ENCODE results near the gene NUP62.
"Not testable (repeated sequence)": the region's sequence is repeated elsewhere in the genome, so short reads cannot be mapped to it uniquely, and the experiment has no call there.

The NUP62 gene

DNA sequence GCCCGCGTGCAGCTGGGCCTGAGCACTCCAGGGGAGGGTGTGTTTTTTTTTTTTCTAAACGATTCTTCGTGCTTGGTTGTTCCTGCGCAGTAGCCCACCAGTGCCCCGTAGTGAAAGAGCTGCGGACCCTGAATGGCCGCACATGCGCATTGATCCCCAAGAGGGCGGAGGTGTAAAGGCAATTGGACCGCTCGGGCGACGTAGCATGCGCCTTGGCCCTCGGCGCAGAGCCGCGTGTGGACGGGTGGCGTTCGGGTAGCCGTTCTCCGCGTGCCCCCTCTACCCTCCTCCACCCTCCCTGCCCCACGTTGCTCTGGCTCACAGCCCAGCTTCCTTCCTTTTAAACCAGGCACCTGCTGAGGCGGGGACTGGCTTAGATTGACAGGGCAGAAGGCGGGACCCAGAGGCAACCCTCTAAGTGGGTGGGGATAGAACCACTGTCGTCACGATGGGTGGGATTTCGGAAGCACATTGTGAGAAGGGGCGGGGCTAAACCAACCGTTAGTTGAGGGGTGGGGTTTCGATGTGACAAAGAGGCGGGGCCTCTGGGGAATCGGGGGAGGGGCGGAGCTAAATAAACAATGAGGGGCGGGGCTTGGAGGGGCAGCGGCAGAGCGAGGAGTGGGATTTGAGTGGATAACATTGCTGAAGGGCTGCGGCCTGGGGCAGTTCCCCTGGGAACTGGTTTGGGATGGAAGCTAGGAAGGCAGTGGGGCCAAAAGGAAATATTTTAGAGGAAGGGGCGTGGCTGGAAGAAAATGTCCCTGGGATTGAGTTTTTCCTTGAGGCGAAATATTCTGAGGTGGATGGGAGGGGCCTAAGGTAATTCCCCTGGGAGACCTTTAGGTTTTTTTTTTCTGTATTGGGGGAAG is 543 bp upstream of the NUP62 start:
- FAIRE-seq (peak; percentile 98), DNase-seq (ENCODE audit: extremely low spot score, insufficient read length, low read depth) (peak; percentile 89)

DNA sequence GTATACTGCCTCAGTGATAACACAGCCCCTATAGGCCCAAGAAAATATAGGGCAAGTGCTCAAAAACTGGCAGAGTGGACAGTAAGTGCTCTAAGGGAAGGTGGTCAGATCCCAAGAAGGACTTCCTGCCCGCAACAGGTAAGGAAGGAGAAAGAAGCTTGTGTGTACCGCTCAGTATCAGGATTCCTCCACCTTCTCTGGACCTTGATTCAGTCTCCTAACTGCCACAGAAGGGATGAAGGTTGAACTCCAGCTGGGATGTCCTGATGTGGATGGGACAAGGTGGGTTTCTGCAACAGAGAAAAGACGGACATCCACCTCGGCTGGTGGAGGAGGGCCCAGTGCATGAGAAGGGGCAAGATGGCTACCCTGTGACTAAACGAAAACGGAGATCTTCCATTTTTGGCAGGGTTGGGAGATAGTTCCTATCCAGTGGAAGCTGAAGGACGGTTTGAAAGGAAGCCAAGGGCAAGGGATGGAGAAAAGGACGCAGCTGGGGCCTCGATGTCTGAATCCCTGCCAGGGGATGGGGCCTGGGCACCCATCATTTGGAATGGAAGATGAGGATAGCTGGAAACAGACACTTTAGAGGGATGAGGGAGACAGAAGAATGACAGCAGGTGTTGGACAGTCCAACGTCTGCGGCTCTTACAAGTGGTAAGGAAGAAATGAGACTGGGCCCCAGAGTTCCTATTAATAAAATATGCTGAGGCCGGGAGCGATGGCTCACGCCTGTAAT is 1.6 kb downstream of the NUP62 start:
- DNase-seq (ENCODE audit: extremely low spot score, insufficient read length, low read depth) (no peak), FAIRE-seq (no peak)

DNA sequence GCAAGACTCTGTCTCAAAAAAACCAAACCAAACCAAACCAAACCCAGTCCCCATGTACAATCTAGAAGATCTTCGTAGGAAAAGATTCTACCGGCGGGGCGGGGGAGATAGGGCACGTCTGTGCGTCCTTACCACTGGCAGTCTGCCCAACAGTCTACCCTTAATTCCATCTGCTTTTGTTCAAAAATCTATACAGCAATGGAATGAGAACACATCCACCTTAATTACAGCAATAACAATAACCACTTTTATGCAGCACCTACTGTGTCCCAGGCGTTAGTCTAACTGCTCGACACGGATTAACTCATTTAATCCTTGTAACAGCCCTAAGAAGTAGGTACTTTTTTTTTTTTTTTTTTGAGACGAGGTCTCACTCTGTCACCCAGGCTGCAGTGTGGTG is 2.8 kb downstream of the NUP62 start:
- FAIRE-seq: no peak
- no peak for DNase-seq (ENCODE audit: extremely low spot score, insufficient read length, low read depth)

DNA sequence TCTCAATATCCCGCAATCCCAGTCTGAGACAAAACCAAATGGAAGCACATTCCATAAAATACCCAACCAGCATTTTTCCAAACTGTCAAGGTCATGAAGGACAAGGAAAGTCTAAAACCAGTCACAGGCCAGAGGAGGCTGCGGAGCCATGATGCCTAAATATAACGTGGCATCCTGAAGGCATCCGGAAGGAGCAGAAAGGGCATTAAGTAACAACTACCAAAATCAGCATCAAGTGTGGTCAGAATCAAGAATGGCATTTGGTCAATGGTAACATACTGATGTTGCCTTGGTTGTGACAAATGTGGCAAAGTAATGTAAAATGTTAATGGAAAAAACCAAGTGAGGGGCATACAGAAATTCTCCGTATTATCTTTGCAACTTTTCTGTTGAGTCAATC is 3.8 kb downstream of the NUP62 start:
- no peak for FAIRE-seq
- no peak for DNase-seq (ENCODE audit: extremely low spot score, insufficient read length, low read depth)

DNA sequence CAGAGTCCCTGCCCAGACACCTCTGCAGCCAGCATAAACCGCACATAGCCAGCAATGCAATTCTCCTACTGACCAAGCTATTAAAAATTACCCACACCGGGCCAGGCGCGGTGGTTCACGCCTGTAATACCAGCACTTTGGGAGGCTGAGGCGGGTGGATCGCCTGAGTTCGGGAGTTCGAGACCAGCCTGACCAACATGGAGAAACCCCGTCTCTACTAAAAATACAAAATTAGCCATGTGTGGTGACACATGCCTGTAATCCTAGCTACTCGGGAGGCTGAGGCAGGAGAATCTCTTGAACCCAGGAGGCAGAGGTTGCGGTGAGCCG is 4.5 kb downstream of the NUP62 start:
- DNase-seq (ENCODE audit: extremely low spot score, insufficient read length, low read depth); FAIRE-seq: not testable (repeated sequence)

DNA sequence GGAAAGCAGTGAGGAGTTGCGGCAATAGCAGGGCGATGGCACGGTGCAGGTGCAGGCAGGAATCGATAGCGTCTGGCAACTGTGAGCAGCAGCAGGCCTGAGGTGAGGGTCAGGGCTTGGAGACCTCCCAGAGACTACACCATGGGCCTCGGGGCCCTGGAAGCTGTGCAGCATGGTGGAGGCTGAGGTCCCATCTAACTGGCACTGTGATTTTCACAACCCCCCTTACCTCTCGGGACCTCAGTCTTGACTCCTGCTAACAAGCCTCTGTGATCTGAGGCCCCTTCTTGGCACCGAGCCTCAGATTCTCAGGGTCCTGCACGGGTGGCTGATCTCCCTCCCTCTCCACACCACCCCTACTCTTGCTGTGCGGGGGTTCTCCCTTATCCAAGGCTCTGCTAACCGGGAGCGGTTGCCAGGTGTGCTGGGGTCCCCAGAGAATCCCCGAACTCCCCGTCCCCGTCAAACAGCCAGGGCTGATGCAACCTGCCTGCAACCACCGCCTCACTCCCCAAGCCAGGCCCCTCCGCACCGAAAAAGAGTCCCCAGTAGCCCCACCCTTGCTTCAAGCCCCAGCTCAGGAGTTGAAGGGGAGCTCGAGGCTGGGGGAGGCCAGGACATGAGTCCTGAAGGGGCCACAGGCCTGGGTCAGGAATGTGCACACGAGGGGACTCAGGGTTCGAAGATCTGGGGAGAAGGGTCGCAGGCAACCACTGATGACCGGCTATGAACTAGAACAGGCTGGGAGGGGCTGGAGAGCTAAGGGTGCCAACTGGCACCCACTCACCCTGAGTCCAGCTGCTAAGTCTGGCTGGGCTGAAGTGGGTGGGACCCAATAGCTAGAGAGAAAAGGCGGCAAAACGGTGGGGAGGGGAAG is 5.1 kb downstream of the NUP62 start:
- no peak for DNase-seq (ENCODE audit: extremely low spot score, insufficient read length, low read depth)
- no peak for FAIRE-seq

DNA sequence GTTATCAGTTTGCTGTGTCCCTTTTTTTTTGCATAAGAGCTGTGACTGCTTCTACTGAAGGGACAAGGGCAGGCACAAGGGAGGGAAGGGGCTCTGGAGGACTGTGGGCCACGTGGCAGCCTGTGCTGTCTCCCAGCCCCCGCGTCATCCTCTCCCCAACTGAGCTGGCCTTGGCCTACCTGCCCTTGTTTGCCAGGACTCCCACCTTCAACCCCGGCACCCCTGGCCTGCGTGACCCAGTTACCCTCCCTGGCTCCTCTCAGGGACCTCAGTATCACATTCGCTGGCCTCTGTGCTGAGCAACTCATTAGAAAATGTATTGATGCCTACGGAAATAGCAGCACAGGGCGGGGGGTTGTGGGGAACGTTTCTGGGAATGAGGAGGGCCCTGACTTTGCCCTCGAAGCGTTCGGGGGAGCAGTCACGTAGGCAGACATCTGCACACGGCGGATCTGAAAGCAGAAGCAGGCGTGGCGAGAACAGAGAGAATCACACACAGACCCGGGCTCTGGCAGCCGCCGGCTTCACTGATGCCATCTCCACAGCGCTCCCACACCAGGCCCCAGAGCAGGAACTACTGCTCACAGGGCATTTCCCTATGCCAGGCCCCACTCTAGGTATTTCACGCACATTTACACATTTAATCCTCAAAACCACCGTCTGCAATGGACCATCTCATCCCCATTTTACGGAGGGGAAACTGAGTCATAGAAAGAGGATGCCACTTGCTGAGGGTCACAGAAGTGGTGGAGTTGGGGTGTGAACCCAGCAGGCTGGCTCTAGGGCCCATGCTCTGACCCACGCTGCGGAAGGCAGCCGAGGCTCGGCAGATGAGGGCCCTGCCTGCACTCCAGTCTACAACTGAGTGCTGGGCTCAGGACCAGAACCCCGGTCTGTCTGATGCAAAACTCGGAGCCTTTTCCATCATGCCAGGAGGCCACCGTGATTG is 6.0 kb downstream of the NUP62 start:
- no peak for DNase-seq (ENCODE audit: extremely low spot score, insufficient read length, low read depth)
- FAIRE-seq: no peak

DNA sequence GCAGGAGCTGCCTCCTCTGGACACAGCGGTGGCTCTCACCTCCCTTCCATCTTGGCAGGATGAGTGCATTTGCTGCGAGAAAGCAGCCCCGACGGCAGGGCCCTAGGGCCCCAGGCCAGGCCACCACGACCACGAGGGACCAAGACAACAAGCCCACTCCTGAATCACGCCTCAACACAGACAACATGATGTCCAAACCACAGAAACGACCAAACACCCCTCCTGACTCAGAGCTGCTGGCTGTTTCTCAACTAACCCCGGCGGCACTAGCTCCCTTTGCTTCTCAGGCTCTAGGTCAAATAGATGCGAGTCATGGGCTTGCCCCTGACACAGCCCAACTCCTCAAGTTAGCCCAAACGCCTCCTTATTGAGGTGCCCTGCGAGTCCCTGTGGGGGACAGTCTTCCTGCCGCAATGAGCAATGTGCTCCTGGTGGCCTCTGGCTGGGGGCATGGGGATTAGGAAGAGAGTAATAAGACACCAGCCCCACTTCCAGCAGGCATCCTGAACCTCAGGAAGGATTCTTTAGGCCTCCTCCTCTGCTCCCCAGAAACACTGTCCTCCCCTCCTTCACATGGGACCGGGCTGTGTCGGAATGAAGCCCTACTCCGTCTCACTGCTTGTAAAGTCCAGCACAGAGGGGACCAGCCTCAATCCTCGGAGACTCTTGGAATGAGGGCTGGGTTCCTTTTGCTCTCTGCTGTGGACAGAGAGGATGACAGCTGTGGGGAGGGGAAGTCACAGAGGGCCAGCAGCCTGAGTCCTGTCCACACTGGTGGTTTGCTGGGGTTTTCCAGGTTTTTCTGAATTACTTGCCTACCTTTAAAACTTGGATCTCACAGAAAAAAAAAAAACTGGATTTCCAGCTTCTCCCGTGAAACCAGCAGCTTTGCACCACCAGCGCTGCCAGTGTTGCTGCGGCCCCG is 7.2 kb downstream of the NUP62 start:
- FAIRE-seq: no peak
- no peak for DNase-seq (ENCODE audit: extremely low spot score, insufficient read length, low read depth)

DNA sequence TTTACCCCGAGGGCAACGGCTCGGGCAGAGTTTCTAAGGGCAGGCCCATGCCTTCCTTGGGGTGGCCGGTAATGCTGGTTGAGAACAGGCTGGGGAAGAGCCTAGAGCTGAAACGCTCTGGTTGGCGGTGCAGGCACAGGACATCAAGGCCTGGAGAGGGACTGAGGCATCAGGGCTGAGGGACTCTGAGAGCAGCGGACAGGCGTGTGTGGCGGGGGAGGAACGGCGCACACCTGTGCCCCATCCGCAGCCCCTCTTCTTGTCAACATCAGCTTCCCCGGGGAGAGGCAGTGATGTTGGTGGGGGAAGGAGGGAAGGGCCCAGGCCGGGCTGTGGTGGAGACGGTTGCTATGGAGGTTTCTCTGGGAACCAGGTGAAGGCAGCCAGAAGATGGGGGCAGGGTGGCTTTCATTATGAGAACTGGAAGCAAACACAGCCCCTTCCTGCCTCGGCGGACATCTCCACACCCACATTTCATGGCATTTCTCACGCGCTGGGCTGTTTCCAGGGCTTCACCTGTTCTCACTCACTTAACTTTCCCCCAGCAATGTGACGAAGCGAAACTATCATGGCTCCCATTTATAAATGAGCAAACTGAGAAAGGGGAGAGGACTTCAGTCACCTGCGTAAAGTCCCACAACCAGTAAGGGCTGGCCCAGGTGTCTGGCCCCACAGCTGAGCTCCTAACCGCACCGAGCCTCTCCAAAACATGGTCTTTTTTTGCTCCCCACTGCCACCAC is 8.5 kb downstream of the NUP62 start:
- DNase-seq (ENCODE audit: extremely low spot score, insufficient read length, low read depth): no peak
- FAIRE-seq: no peak

DNA sequence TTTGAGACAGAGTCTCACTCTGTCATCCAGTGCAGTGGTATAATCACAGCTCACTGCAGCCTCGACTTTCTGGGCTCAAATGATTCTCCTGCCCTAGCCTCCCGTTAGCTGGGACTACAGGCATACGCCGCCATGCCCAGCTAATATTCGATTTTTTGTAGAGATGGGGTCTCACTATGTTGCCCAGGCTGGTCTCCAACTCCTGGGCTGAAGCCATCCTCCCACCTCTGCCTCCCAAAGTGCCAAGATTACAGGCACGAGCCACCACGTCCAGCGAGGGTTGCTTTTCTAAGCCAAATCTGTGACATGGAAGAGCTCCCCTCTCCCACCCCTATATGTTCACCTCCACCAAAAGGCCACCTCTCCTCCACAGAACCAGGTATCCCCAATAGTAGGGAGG is 11.2 kb downstream of the NUP62 start:
- DNase-seq (ENCODE audit: extremely low spot score, insufficient read length, low read depth) (no peak), FAIRE-seq (no peak)

DNA sequence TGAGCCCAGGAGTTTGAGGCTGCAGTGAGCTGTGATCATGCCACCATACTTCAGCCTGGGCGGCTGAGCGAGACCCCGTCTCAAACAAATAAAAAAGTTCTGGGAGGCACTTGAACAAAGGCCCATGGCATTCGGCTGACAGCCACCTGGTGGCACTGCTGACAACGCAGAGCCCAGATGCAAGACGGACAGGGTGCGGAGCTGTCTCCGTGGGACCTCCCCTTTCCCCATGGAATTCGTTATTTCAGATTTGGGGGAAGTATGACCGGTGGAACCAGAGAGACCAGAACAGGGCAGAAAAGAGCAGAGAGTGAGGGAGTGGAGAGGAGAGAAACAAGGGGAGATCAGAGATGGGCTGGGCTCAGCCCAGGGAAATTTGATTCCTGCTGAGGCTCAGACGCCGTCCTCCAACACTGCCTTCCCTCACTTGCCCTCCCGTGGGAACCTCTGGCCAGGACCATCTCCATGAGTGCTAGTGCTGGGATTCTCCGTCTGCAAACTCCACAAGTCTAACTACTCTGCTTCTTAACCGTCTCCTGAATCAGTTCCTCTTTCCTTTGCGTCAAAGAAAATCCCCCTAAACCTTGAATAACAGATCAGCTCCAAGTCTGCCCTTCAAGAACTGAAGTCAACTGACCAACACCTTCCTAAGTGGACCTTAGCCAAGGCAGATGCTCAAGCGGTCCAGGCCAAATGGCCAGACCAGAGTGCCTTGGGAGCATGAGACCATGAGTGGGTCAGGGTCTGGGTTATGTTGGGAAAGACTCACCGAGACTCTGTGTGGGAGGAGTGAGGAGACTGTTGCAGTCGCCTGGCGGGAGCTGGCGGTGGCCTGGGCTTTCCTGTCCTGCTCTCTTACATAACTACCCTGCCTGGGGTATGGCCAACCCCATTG is 12.2 kb downstream of the NUP62 start:
- FAIRE-seq (peak; percentile 65), DNase-seq (ENCODE audit: extremely low spot score, insufficient read length, low read depth) (no peak)

DNA sequence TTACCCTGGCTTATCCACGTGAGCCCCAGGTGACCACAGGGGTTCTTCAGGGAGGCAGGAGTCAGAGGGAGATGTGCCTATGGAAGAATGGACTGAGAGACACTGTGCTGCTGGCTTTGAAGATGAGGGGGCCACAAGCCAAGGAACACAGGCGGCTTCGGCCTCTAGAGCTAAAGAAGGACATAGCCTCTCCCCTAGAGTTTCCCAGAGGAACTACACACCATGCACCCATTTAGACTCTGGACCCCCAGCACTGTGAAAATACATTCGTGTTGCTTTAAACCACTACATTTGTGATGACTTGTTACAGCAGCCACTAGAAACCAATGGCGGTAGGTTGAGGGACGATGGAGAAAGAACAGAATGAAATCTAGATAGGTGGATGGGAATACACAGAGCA is 14.0 kb downstream of the NUP62 start:
- FAIRE-seq: no peak
- DNase-seq (ENCODE audit: extremely low spot score, insufficient read length, low read depth): no peak

DNA sequence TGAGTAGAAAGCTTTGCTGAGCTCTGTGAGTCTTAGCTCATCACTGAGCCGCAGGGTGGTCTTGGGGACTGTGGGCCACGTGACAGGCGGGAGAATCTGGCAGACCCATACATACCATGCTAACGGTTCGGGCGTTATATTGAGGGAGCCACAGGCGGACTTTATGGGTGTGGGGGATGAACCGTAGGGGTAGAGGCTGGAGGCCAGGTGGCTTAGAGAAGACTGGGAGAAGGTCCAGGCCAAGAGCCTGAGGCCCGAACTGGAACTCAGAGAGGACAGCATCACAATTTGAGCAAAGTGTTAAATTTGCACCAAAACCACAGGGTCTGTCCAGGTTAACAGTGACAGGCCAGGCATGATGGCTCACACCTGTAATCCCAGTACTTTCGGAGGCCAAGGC is 15.6 kb downstream of the NUP62 start:
- no peak for FAIRE-seq
- DNase-seq (ENCODE audit: extremely low spot score, insufficient read length, low read depth): no peak

DNA sequence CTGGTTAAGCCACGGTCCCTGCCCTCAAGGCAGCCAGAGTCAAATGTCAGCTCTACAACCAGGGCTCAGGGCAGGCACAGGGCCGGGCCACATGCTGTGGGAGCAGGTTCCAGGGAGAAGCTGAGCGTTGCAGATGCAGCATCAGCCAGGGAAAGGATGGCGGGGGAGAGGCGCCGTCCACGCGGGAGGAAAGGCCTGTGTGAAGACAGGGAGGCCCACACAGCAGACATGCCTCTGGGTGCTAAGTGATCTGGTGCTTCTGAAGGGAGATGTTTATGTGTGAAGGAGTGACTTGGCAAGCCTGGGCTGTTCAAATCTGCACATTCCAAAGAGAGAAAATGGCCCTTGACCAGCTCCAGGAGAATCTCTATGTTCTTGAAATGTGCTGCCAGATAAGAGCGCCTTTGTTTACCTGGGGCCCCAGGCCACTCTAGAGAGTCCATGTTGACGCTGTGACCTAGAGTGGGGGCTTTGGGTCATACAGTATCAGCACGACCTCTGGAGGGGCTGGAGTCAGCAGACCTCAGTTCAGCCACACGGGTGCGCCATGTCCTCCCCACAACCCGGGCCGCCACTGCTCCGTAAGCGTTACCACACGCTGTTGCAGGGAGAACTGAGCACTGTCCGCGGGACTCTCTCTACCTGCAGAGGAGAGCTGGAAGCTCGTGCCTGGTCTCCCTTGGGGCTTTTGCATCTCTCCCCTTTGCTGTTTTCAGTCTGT is 16.2 kb downstream of the NUP62 start:
- FAIRE-seq (no peak), DNase-seq (ENCODE audit: extremely low spot score, insufficient read length, low read depth) (no peak)

DNA sequence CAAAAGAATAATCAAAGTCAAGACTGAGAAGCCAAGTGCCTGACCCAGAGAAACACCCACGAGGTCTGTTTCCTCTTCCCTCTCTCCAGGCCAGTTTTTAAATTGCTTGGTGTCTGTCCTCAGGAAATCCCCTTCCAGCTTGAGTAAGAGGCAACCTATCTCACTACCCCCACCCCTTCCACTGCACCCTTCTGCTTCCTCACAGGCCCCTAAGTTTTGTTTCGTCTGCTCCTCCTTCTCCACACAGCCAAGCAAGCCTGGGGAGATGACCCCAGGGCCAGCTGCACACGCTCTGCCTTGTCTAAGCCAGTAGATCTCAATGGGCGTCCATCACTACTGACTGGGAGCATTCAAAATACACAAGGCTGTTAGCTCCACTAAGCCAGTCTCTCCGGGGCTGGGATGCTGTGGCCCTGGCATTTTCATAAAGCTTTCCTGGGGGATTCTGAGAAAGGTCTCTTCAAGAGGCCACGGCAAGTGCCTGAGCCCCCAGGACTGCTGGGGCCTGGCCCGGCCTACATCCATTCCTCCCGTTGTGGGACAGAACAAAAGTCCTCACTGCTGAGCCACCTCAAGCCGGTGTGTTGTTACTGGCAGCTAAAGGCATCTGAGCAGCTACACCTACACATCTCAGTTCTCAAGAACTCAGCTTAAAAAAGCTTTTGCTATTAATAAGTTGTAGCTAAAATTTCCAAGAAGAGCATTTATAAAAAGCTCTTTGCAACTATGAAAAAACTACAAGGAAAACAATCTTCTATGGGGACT is 17.7 kb downstream of the NUP62 start:
- DNase-seq (ENCODE audit: extremely low spot score, insufficient read length, low read depth) (no peak), FAIRE-seq (peak; percentile 96)

DNA sequence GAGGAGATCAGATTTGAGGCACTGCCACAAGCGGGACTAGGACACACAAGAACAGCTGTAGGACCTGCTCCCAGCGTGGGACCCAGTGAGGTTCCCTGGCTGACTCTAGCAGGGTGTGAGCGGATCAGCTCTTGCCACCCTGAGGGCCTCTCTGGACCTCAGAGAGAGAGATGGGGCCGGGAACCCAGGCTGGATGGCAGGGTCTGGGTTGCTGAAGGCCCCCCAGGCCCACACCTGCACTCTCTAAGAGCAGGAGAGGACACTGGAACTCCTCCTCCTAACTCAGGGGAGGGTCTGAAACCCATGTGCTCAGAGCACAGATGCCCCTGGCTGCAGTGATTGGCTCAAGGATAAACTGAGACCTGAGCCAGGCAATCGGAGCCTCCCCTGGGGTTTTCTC is 19.1 kb downstream of the NUP62 start:
- no peak for FAIRE-seq
- no peak for DNase-seq (ENCODE audit: extremely low spot score, insufficient read length, low read depth)
